Measurements from ENCODE around the gene MED1. TPM values are rescaled to one million over a fixed set of nuclear protein-coding genes. Genes with fewer than 3 reads are reported as not detected.
A peak's percentile ranks its signal among the peaks of the same experiment; 100 is the strongest.

MED1 gene
- total and polyA plus RNA-seq, 9 of the 15 experiments (the other 6 are each of a cell fraction or from before 2014, with no cell fraction given) = 14.0 to 59.8 (median 46.7) TPM

DNA sequence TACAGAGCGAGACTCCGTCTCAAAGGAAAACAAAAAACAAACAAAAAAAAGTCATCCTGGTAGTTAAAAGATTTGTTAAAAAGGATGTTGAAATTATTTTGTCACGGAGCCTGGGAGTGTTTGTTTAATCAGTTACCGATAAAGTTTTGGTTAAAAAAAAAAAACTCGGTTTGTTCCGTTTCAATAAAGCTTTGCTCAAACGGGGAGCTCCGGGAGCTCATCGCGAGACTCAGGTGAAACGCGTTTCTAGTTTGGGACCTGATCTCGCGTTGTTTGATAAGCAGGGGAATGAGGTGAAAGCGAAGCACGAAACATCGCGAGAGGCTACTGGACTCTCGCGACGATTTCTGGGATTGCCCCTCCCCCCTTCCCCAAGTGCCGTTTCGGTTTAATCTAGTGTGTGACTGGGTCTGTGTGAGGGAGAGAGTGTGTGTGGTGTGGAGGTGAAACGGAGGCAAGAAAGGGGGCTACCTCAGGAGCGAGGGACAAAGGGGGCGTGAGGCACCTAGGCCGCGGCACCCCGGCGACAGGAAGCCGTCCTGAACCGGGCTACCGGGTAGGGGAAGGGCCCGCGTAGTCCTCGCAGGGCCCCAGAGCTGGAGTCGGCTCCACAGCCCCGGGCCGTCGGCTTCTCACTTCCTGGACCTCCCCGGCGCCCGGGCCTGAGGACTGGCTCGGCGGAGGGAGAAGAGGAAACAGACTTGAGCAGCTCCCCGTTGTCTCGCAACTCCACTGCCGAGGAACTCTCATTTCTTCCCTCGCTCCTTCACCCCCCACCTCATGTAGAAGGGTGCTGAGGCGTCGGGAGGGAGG lies 10.3 kb upstream of the MED1 start, which contains the start of gene CDK12 (continued):
- TF ChIP-seq ZNF165 (CRISPR knock-in tag; IDR thresholded peaks at IDR 0.05; ENCODE audit: borderline replicate concordance) (no peak), LARP7 (IDR thresholded peaks at IDR 0.05) (peak; percentile 85), ZNF316 (IDR thresholded peaks at IDR 0.05) (peak; percentile 43; the same call in 1 of the 2 replicates), POU5F1 (IDR thresholded peaks at IDR 0.05; ENCODE audit: borderline replicate concordance, low read depth, low read length, partially characterized antibody) (peak; percentile 29), FUS (optimal IDR thresholded peaks at IDR 0.05; ENCODE audit: low read depth, low read length) (no peak), TRIM24 (IDR thresholded peaks at IDR 0.05) (peak; percentile 5 to 21; a peak in 1 of 4 replicates), LEF1 (IDR thresholded peaks at IDR 0.05) (0 out of 2 replicates have a peak, but pooled peaks have one; percentile 33), ZNF77 (CRISPR knock-in tag; IDR thresholded peaks at IDR 0.05) (no peak), PCBP1 (IDR thresholded peaks at IDR 0.05; ENCODE audit: low read depth, low read length, poor library complexity, severe bottlenecking) (no peak), CHD1 (IDR thresholded peaks at IDR 0.05; ENCODE audit: low read length) (peak; percentile 45), BMI1 (IDR thresholded peaks at IDR 0.05; ENCODE audit: low read length) (no peak), ZNF311 (CRISPR knock-in tag; IDR thresholded peaks at IDR 0.05) (no peak), U2AF1 (optimal IDR thresholded peaks at IDR 0.05; ENCODE audit: low read depth, low read length) (no peak), MED1 (CRISPR knock-in tag; IDR thresholded peaks at IDR 0.05; ENCODE audit: borderline replicate concordance) (no peak), ZFX (CRISPR knock-in tag; IDR thresholded peaks at IDR 0.05) (peak; percentile 93), CBX5 (IDR thresholded peaks at IDR 0.05; ENCODE audit: borderline replicate concordance, low read depth) (no peak), POLR2AphosphoS5 (IDR thresholded peaks at IDR 0.05; ENCODE audit: control insufficient read depth, insufficient read depth, low read depth, low read length) (peak; percentile 98), NR2C1 (IDR thresholded peaks at IDR 0.05) (0 out of 2 replicates have a peak, but pooled peaks have one; percentile 44), NR2C1 (tag; IDR thresholded peaks at IDR 0.05) (peak; percentile 12; the same call in 1 of the 2 replicates), ZNF668 (CRISPR knock-in tag; IDR thresholded peaks at IDR 0.05) (no peak), ZNF780A (CRISPR knock-in tag; IDR thresholded peaks at IDR 0.05) (no peak), PTBP1 (IDR thresholded peaks at IDR 0.05; ENCODE audit: low read depth, low read length) (no peak), ZNF695 (CRISPR knock-in tag; IDR thresholded peaks at IDR 0.05) (no peak), ARHGAP35 (IDR thresholded peaks at IDR 0.05; ENCODE audit: partially characterized antibody) (peak; percentile 100), RBM25 (IDR thresholded peaks at IDR 0.05; ENCODE audit: low read depth, low read length, severe bottlenecking) (peak; percentile 99), NFATC3 (IDR thresholded peaks at IDR 0.05) (no peak), ARID1B (IDR thresholded peaks at IDR 0.05) (peak; percentile 37; the same call in 1 of the 2 replicates)
- TF ChIP-seq, protein P1, sequence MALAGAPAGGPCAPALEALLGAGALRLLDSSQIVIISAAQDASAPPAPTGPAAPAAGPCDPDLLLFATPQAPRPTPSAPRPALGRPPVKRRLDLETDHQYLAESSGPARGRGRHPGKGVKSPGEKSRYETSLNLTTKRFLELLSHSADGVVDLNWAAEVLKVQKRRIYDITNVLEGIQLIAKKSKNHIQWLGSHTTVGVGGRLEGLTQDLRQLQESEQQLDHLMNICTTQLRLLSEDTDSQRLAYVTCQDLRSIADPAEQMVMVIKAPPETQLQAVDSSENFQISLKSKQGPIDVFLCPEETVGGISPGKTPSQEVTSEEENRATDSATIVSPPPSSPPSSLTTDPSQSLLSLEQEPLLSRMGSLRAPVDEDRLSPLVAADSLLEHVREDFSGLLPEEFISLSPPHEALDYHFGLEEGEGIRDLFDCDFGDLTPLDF (CRISPR knock-in tag; IDR thresholded peaks at IDR 0.05) = no peak
- TF ChIP-seq, protein P2, sequence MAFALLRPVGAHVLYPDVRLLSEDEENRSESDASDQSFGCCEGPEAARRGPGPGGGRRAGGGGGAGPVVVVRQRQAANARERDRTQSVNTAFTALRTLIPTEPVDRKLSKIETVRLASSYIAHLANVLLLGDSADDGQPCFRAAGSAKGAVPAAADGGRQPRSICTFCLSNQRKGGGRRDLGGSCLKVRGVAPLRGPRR (CRISPR knock-in tag; IDR thresholded peaks at IDR 0.05) = no peak
- TF ChIP-seq, protein P3, sequence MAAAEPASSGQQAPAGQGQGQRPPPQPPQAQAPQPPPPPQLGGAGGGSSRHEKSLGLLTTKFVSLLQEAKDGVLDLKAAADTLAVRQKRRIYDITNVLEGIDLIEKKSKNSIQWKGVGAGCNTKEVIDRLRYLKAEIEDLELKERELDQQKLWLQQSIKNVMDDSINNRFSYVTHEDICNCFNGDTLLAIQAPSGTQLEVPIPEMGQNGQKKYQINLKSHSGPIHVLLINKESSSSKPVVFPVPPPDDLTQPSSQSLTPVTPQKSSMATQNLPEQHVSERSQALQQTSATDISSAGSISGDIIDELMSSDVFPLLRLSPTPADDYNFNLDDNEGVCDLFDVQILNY (CRISPR knock-in tag; IDR thresholded peaks at IDR 0.05) = no peak

All from K562 (cell line).